OCI-LY1 (cell line): Measurements from ENCODE around the gene DIAPH2.

ENCODE experiments used
- H2AFZ ChIP-seq: fragments of 200-600 bp; sonication (generic), shearing (Covaris generic); 2 replicates; pipeline ENCODE4 v1.6.0; 2014; ENCODE audit warnings: antibody characterized with exemption, mild to moderate bottlenecking, low read length
- H3F3A ChIP-seq: fragments of 200-600 bp; sonication (generic), shearing (Covaris generic); 2 replicates; pipeline ENCODE4 v1.6.0; 2014; ENCODE audit warnings: mild to moderate bottlenecking, antibody characterized with exemption, low read length, moderate library complexity; ENCODE audit not compliant: insufficient read depth
- H3K27ac ChIP-seq: fragments of 200-600 bp; sonication (generic); 2 replicates; pipeline ENCODE4 v1.5.1; 2014; ENCODE audit warnings: low read length, mixed run types, mild to moderate bottlenecking, low read depth; ENCODE audit not compliant: poor library complexity, severe bottlenecking
- H3K27me3 ChIP-seq: fragments of 200-600 bp; sonication (generic); 2 replicates; pipeline ENCODE4 v1.6.0; 2014; ENCODE audit warnings: antibody characterized with exemption, mild to moderate bottlenecking, low read length, moderate library complexity; ENCODE audit not compliant: insufficient read depth
- H3K36me3 ChIP-seq: fragments of 200-600 bp; sonication (generic); 2 replicates; pipeline ENCODE4 v1.6.1; 2014; ENCODE audit warnings: mild to moderate bottlenecking, antibody characterized with exemption, low read length, moderate library complexity, mixed read lengths; ENCODE audit not compliant: insufficient read depth
- H3K4me1 ChIP-seq: fragments of 200-600 bp; sonication (generic); 2 replicates; pipeline ENCODE4 v1.5.1; 2014; ENCODE audit warnings: mild to moderate bottlenecking, low read length, moderate library complexity; ENCODE audit not compliant: insufficient read depth, severe bottlenecking
- H3K4me2 ChIP-seq: fragments of 200-600 bp; sonication (generic), shearing (Covaris generic); 2 replicates; pipeline ENCODE4 v1.6.1; 2014; ENCODE audit warnings: low read length
- H3K4me3 ChIP-seq: fragments of 200-600 bp; sonication (generic); 2 replicates; pipeline ENCODE4 v1.5.1; 2014; ENCODE audit warnings: low read length, low read depth, mild to moderate bottlenecking, mixed read lengths; ENCODE audit not compliant: poor library complexity, severe bottlenecking
- H3K79me2 ChIP-seq: fragments of 200-600 bp; shearing (Covaris generic); 2 replicates; pipeline ENCODE4 v1.6.1; 2016; ENCODE audit warnings: mixed run types, low read length, mixed read lengths; ENCODE audit not compliant: insufficient read depth
- H3K9ac ChIP-seq: fragments of 200-600 bp; sonication (generic), shearing (Covaris generic); 2 replicates; pipeline ENCODE4 v1.6.1; 2014; ENCODE audit warnings: mild to moderate bottlenecking, low read length, mixed read lengths
- H3K9me2 ChIP-seq: fragments of 200-600 bp; sonication (generic), shearing (Covaris generic); 2 replicates; pipeline ENCODE4 v1.6.1; 2014; ENCODE audit warnings: low read depth, mild to moderate bottlenecking, low read length, mixed read lengths
- H3K9me3 ChIP-seq: fragments of 200-600 bp; shearing (Covaris generic); 2 replicates; pipeline ENCODE4 v1.6.1; 2014; ENCODE audit warnings: low read length, mixed read lengths
- H4K20me1 ChIP-seq: fragments of 200-600 bp; sonication (generic), shearing (Covaris generic); 2 replicates; pipeline ENCODE4 v1.6.0; 2016; ENCODE audit warnings: mild to moderate bottlenecking, low read length; ENCODE audit not compliant: insufficient read depth
- EZH2 ChIP-seq: fragments of 200-600 bp; sonication (generic), shearing (Covaris generic); IDR thresholded peaks from 2 replicates; pipeline ENCODE4 v1.8.0; 2017; ENCODE audit warnings: borderline replicate concordance, mixed run types, mild to moderate bottlenecking, antibody characterized with exemption, low read length, moderate library complexity, mixed read lengths
- TF ChIP-seq, protein P1 (sequence below): fragments of 200-600 bp; sonication (generic), shearing (Covaris generic); IDR thresholded peaks from 2 replicates; pipeline ENCODE4 v1.5.1; 2017; ENCODE audit warnings: mild to moderate bottlenecking, antibody characterized with exemption, low read length, moderate library complexity, mixed read lengths

The DIAPH2 gene

DNA sequence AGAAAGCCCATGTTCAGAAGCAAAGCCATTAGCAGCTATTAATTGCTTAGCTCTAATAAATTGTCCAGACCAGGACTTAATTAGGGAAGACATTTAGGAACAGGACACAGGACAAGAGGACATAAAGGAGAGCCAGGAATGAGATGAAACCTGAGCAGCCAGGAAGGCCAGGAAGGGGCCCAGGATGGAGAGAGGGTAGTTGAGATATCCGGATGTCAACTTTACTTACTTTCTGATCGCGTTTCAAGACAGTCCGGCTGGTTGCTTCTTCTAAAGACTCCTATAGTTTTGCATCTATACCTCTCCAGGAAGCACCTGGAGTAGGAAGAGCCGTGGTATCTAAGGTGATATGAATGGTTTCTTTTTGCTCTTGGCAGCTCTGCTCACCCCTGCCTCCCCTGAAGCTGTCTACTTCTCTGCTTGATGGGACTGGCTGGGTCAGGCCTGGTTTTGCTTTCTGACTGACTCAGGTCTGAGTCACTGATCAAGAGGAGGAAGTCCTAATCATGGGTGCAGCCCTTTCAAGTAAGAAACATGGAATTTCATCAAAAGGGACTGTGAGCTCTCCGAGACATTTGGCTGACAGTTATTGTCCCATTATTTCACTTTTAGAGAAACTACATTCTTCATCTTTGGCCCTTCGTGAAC lies 932.4 kb downstream of the DIAPH2 start:
- no peaks in the 10 kb centered on the region for H4K20me1 ChIP-seq
- no peak overlapping the region for H3K9ac ChIP-seq
- TF ChIP-seq, protein P1, sequence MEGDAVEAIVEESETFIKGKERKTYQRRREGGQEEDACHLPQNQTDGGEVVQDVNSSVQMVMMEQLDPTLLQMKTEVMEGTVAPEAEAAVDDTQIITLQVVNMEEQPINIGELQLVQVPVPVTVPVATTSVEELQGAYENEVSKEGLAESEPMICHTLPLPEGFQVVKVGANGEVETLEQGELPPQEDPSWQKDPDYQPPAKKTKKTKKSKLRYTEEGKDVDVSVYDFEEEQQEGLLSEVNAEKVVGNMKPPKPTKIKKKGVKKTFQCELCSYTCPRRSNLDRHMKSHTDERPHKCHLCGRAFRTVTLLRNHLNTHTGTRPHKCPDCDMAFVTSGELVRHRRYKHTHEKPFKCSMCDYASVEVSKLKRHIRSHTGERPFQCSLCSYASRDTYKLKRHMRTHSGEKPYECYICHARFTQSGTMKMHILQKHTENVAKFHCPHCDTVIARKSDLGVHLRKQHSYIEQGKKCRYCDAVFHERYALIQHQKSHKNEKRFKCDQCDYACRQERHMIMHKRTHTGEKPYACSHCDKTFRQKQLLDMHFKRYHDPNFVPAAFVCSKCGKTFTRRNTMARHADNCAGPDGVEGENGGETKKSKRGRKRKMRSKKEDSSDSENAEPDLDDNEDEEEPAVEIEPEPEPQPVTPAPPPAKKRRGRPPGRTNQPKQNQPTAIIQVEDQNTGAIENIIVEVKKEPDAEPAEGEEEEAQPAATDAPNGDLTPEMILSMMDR: no peak
- no peak for TF ChIP-seq EZH2
- no peaks in the 10 kb centered on the region for H3K9me3 ChIP-seq
- H3F3A ChIP-seq: no peaks in the 10 kb centered on the region
- H3K4me2 ChIP-seq: no peak overlapping the region
- no peaks in the 10 kb centered on the region for H3K36me3 ChIP-seq
- no peaks in the 10 kb centered on the region for H3K79me2 ChIP-seq
- H3K27me3 ChIP-seq: no peaks in the 10 kb centered on the region
- no peak overlapping the region for H2AFZ ChIP-seq
- no peaks in the 10 kb centered on the region for H3K9me2 ChIP-seq
- no peaks in the 10 kb centered on the region for H3K4me1 ChIP-seq
- H3K27ac ChIP-seq: no peak overlapping the region
- no peak overlapping the region for H3K4me3 ChIP-seq

GRCh38 chrX:97619499-97619898 lies 934.9 kb downstream of the DIAPH2 start:
- H3K36me3 ChIP-seq: no peaks in the 10 kb centered on the region
- no peak overlapping the region for H3K4me2 ChIP-seq
- no peaks in the 10 kb centered on the region for H3K9me2 ChIP-seq
- TF ChIP-seq, protein P1: no peak
- TF ChIP-seq EZH2: no peak
- H3K9ac ChIP-seq: no peak overlapping the region
- H3K27ac ChIP-seq: no peak overlapping the region
- no peaks in the 10 kb centered on the region for H3K4me1 ChIP-seq
- H3K4me3 ChIP-seq: no peak overlapping the region
- H4K20me1 ChIP-seq: no peaks in the 10 kb centered on the region
- no peaks in the 10 kb centered on the region for H3F3A ChIP-seq
- no peaks in the 10 kb centered on the region for H3K79me2 ChIP-seq
- no peaks in the 10 kb centered on the region for H3K27me3 ChIP-seq
- no peaks in the 10 kb centered on the region for H3K9me3 ChIP-seq
- no peak overlapping the region for H2AFZ ChIP-seq

DNA sequence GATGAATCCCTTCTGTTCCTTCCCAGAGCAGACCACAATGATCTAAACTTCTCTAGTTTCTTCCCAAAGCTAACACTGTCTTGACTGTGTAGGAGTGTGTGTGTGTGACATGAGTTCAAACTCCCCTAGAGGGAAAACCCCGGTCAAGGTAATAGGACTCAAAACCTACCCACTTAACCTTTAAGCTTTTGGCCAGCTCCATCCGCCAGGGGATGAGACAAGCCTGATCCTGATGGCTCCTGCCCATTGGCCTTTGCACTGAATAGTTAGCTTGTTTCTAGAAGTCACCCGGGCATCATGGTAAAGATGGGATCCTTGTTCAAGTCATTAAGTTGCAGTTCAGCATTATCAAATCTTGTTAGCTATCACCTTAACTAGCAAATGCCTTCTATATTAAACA lies 937.5 kb downstream of the DIAPH2 start:
- no peak for TF ChIP-seq EZH2
- TF ChIP-seq, protein P1: no peak
- Histone ChIP-seq H2AFZ (no peak overlapping the region), H3K4me3 (no peak overlapping the region), H3K9ac (no peak overlapping the region), H3K27me3 (no peaks in the 10 kb centered on the region), H3K79me2 (no peaks in the 10 kb centered on the region), H3K4me2 (no peak overlapping the region), H3K4me1 (no peaks in the 10 kb centered on the region), H3K36me3 (no peaks in the 10 kb centered on the region), H3K9me2 (no peaks in the 10 kb centered on the region), H4K20me1 (no peaks in the 10 kb centered on the region), H3K9me3 (no peaks in the 10 kb centered on the region), H3F3A (no peaks in the 10 kb centered on the region), H3K27ac (no peak overlapping the region)
